Muscle layer of colon (tissue), 2 donors: Measurements from ENCODE around the gene SYT1.
"Not testable (repeated sequence)": the region's sequence is repeated elsewhere in the genome, so short reads cannot be mapped to it uniquely, and the experiment has no call there.

Experiments
- H3K27ac ChIP-seq: one replicate; pipeline ENCODE4 v1.7.0; 2013; ENCODE audit warnings: low read depth, mild to moderate bottlenecking, low read length, moderate library complexity
- H3K27me3 ChIP-seq, 2 donors: one replicate each; pipeline ENCODE4 v1.7.0; 2013; ENCODE audit warnings: low read length in 2 of 2, mild to moderate bottlenecking in 2 of 2; ENCODE audit not compliant: insufficient read depth in 2 of 2, control insufficient read depth in 1 of 2
- H3K36me3 ChIP-seq: one replicate; pipeline ENCODE4 v1.7.0; 2013; ENCODE audit warnings: mild to moderate bottlenecking, low read length; ENCODE audit not compliant: insufficient read depth
- H3K4me1 ChIP-seq: one replicate; pipeline ENCODE4 v1.7.0; 2013; ENCODE audit warnings: mild to moderate bottlenecking, low read length; ENCODE audit not compliant: insufficient read depth
- H3K4me3 ChIP-seq, 2 donors: one replicate each; pipeline ENCODE4 v1.7.0; 2013; ENCODE audit warnings: low read length in 2 of 2, low read depth in 1 of 2, mild to moderate bottlenecking in 1 of 2, moderate library complexity in 1 of 2
- H3K9ac ChIP-seq: one replicate; pipeline ENCODE4 v1.7.0; 2013; ENCODE audit warnings: low read length
- H3K9me3 ChIP-seq: one replicate; pipeline ENCODE4 v1.7.0; 2013; ENCODE audit warnings: mild to moderate bottlenecking, low read length
- donor health status: abdominal sarcoma.
- donor health status: Adenocarcinoma of cecum.

The SYT1 gene

DNA sequence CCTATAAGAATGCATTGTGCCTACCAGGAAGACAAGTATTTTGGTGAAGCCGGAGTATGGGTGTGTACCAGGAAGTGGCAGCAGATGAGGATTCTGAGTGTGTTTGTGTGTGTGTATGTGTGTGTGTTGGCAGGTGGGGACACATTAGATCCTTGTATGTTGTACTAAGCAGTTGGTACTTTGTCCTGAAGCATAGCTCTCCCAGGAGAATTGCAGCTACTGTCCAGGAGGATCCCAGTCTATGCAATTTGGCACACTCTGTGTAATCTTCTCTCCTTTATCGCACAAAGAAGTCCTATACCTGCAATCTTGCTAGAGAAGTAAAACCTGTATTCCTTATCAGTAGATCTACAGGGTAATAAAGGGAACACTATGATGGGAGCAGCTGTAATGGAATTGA, 549.7 kb downstream of the SYT1 start:
- Histone ChIP-seq H3K36me3 (no peaks in the 10 kb centered on the region), H3K27ac (no peak overlapping the region), H3K27me3 (no peaks in the 10 kb centered on the region)

DNA sequence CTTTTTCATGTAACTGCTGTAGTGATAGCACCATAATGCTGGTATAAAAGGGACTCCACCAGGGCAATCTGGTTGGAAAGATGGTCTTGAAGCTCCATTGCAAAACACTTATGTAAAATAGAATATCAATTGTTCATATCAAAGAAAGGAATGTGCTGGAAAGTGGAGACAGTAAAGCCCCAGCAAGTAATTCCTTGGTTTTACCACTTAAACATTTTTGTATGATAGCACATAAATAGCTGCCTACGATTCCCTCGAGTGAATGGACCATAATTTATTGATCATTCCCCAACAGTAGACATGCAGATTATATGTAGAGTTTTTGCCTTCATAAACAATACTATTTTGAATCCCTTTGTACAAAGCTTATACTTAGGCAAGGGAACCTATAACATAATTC, 550.7 kb downstream of the SYT1 start:
- Histone ChIP-seq H3K9ac (no peak overlapping the region), H3K27ac (no peak overlapping the region), H3K36me3 (no peaks in the 10 kb centered on the region), H3K27me3 (no peaks in the 10 kb centered on the region), H3K4me3 (no peak overlapping the region), H3K9me3 (no peaks in the 10 kb centered on the region), H3K4me1 (peaks cover 6% of the 10 kb centered on the region)

More for the DNA sequence above, 549.7 kb downstream of the SYT1 start:
- H3K9ac ChIP-seq: no peak overlapping the region
- H3K4me1 ChIP-seq: peaks cover 11% of the 10 kb centered on the region
- no peaks in the 10 kb centered on the region for H3K9me3 ChIP-seq
- H3K4me3 ChIP-seq: no peak overlapping the region

DNA sequence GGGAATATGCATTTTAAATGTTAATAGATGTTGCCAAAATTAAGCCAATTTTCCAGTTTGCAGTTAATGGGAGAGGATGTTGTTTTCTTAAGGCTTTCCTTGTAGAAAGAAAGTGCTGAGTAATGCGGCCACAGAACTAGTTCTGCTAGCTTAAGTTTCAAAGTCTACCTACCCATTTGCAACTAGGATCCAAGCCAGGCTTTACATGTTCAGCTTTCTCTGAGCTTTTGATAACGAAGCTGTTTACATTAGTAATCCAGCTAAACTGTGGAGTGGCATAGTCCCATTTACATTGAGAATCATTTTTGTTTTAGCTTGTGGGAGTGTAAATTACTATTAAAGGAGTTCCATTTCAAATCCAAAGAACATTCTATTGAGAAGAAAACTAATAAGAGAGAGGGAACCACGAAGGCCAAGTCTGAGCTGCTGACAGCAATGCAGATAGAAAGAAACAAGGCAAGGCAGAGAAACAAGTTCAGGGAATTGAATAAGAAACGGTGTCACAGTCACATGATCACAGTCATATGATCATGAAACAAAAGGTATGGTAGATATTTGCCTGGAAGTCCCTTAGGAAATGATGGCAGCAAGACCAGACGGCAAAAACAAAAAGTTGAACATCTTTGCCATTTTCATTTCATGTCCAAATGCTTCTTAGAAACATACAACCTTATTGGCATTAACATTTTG, 551.3 kb downstream of the SYT1 start:
- H3K4me1 ChIP-seq: peaks cover 8% of the 10 kb centered on the region
- no peaks in the 10 kb centered on the region for H3K36me3 ChIP-seq
- no peak overlapping the region for H3K9ac ChIP-seq
- no peak overlapping the region for H3K4me3 ChIP-seq
- no peak overlapping the region for H3K27ac ChIP-seq
- no peaks in the 10 kb centered on the region for H3K9me3 ChIP-seq
- H3K27me3 ChIP-seq: no peaks in the 10 kb centered on the region

DNA sequence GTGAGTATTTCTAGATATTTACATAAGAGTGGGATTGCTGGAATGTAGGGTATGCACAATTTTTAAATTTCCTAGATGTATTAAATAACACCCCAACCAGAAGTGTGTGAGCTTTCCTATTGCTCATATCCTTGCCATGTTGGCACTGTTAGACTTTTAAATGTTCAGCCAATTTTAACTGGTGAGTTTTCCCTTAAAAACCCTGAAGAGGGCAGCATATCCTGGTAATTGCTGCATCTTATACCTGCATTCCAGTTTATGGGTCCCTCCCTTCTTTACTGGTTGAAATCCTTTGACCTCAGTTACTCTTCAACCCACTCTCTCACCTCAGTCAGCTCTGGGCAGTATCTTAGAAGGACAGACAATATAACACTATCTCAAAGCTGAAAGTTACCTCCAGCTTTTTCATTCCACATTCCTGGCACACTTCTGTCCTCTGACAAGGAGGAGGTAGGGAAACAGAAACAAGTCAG, 555.6 kb downstream of the SYT1 start:
- H3K9ac ChIP-seq: no peak overlapping the region
- H3K27ac ChIP-seq: no peak overlapping the region
- no peaks in the 10 kb centered on the region for H3K36me3 ChIP-seq
- H3K4me3 ChIP-seq: no peak overlapping the region
- H3K4me1 ChIP-seq: peaks cover 8% of the 10 kb centered on the region
- H3K27me3 ChIP-seq: no peaks in the 10 kb centered on the region
- H3K9me3 ChIP-seq: no peaks in the 10 kb centered on the region

DNA sequence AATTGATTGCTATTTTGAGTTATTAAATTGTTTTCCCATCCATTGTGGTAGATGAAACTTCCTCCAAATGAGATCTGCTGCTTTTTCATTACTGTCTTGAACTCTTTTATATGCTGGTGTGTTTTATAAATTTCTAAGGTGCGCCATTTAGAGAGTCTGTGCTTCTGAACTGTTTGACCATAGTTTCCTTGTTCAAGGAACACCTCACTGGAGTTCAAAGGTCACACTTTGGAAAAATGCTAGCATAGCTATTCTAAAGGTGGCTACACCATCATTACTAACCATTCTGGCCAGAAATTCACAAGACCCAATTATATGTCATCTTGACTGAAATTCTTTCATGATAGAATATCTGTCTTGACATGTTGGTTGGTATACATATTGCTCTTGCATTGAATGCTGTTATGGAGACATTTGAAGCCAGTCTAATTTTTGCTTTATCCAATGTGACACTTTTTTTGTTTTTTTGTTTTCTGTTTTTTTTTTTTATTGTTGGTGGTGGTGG, 556.7 kb downstream of the SYT1 start:
- Histone ChIP-seq H3K9me3 (no peaks in the 10 kb centered on the region), H3K4me3 (no peak overlapping the region), H3K27me3 (no peaks in the 10 kb centered on the region), H3K9ac (no peak overlapping the region), H3K4me1 (peaks cover 8% of the 10 kb centered on the region), H3K27ac (no peak overlapping the region), H3K36me3 (no peaks in the 10 kb centered on the region)

DNA sequence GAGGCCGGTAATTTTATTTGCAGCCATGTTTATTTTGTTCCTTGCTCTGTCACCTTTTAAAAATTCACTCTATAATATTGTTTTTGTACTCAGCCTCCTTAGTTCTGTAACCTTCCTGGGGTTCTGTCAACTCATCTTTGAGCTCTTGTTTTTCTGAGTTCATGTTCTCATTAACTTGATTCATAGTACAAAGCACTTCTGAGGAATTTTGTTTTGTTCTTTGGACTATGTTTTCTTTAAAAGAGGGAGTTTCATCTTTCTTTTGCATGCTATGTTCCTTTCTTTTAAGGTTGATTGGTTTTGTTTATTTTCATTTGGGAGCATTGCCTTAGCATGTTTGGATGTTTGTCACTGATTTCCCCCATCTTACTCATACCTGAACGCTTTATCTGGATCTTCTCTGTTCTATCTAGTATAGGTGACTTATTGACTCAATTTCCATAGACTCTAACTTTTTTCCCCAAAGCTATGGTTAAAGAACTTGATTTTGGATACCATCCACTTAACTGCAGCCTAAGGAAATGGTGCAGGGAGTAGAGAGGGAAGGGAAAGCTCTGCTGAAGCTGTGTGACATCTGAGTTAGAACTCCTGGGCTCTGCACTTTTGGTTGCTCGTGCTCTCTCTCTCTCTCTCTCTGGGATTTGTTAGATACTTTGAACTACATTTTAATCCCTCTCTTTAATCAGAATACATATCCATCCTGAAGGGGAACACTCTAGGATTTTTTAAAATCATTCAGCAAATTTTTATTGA, 557.7 kb downstream of the SYT1 start:
- no peak overlapping the region for H3K9ac ChIP-seq
- H3K36me3 ChIP-seq: no peaks in the 10 kb centered on the region
- H3K9me3 ChIP-seq: no peaks in the 10 kb centered on the region
- H3K4me1 ChIP-seq: peaks cover 8% of the 10 kb centered on the region
- H3K4me3 ChIP-seq: no peak overlapping the region
- H3K27me3 ChIP-seq: no peaks in the 10 kb centered on the region
- H3K27ac ChIP-seq: no peak overlapping the region

DNA sequence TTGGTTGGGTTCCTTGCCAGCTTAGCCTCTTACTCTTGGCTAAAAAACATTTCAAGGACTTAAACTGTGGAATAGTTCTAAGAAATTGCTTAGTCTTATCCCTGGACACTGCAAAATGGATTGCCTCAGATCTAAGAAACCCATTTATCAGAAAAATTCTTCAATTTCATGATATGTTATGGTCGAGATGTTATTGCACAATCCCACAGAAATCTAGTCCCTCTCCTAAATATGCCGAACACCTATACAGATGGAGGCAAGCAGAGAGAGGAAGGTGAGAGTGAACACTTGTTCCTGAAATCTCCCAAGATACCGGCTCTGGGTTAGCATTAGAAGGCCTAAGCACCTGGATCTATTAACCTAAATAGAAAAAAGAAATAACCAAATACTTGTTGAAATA, 559.0 kb downstream of the SYT1 start:
- Histone ChIP-seq H3K27ac (no peak overlapping the region), H3K4me3 (no peak overlapping the region), H3K36me3 (no peaks in the 10 kb centered on the region), H3K4me1 (peaks cover 8% of the 10 kb centered on the region), H3K9ac (no peak overlapping the region), H3K27me3 (no peaks in the 10 kb centered on the region), H3K9me3 (no peaks in the 10 kb centered on the region)

DNA sequence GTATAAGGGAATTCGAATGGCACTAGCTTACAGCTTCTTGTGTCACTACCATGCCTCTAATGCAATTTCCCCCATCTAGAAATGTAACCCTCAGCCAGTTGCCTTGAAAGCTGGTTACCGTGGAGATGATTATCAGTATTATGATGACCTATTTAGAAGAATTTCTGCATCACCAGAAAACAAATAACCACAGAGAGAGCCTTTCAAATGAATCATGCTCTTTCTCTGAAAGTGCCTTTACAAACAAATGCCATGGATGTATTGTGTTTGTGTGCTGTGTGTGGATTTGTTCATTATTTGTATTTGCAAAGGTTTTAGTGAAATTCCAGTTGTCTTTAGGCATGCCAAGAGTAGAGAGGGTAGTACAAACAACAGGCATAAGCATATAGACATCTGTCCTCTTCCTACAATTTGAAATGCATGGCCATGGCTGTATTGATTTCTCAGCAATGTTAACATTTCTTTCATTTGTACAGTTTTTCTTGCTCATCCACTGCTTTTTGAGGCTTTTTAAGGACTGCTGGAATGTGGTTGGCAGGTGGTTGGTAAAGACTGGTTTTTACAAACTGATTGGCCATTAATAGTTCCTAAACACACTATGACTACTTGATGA, 559.6 kb downstream of the SYT1 start:
- no peak overlapping the region for H3K9ac ChIP-seq
- no peaks in the 10 kb centered on the region for H3K9me3 ChIP-seq
- H3K27me3 ChIP-seq: no peaks in the 10 kb centered on the region
- no peak overlapping the region for H3K4me3 ChIP-seq
- H3K27ac ChIP-seq: no peak overlapping the region
- H3K36me3 ChIP-seq: no peaks in the 10 kb centered on the region
- H3K4me1 ChIP-seq: peaks cover 8% of the 10 kb centered on the region

DNA sequence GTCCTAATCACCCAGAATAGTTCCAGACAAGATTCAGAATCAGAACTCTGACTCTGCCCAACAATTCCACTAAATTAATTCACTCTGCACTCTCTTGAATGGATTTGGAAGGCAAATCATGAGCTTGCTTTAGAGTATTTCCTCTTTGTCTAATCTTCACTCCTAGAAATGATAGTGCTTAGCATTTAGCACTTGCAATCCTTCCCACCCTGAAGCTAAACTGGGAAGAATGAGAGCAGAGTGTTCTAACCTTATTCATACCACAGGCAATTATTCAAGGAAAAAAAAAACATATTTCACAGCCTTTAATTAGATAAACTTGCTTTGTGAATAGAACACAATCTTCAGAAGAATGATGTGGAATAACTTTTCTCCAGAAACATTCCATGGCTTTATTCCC, 561.5 kb downstream of the SYT1 start:
- H3K27ac ChIP-seq: no peak overlapping the region
- H3K4me3 ChIP-seq: no peak overlapping the region
- no peaks in the 10 kb centered on the region for H3K27me3 ChIP-seq
- no peaks in the 10 kb centered on the region for H3K9me3 ChIP-seq
- H3K4me1 ChIP-seq: no peaks in the 10 kb centered on the region
- no peaks in the 10 kb centered on the region for H3K36me3 ChIP-seq
- no peak overlapping the region for H3K9ac ChIP-seq

DNA sequence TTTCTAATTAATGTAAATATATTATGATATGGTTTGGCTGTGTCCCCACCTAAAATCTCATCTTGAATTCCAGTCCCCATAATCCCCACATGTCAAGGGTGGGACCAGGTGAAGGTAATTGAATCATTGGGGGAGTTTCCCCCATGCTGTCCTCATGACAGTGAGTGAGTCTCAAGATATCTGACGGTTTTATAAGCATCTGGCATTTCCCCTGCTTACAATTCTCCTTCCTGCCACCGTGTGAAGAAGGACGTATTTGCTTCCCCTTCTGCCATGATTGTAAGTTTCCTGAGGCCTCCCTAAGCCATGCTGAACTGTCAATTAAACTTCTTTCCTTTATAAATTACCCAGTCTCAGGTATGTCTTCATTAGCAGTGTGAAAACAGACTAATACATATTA, 562.2 kb downstream of the SYT1 start:
- H3K27ac ChIP-seq, H3K9ac ChIP-seq: not testable (repeated sequence)

DNA sequence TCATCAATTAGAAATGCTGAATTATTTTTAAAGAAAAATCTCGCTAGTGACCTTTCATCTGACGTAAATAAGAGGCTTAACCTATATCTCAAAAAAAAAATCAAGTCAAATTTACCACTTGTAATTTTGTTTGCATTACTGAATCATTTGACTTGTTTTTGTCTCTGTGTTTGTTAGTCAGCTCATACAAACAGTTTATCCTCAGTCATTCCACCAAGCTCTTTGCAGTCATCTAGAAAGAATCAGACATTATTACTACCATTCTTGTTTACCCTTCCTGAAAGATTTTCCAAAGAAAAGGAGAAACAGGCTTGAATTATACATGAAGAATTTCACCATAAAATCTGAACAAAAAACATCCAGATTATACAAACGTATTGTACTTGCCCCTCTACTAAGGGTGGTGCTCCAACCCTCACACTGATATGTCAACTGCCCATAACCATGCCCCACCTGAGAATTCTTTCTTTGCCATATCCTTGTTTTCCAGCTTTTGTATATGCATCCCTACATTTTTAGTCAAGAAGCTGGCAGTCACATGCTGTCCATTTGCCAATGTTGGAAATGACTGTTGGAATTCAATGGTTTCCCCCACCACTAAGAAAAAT, 569.0 kb downstream of the SYT1 start:
- H3K4me1 ChIP-seq: no peaks in the 10 kb centered on the region
- no peak overlapping the region for H3K9ac ChIP-seq
- H3K27me3 ChIP-seq: no peaks in the 10 kb centered on the region
- H3K36me3 ChIP-seq: no peaks in the 10 kb centered on the region
- H3K9me3 ChIP-seq: no peaks in the 10 kb centered on the region
- no peak overlapping the region for H3K4me3 ChIP-seq
- no peak overlapping the region for H3K27ac ChIP-seq

More for the DNA sequence above, 562.2 kb downstream of the SYT1 start:
- H3K9me3 ChIP-seq, H3K4me1 ChIP-seq, H3K4me3 ChIP-seq, H3K27me3 ChIP-seq, H3K36me3 ChIP-seq: not testable (repeated sequence)
